ENCODE measurements around the gene ARHGAP25. TPM values are rescaled to one million over a fixed set of nuclear protein-coding genes. Genes with fewer than 3 reads are reported as not detected.

Gene ARHGAP25
- total RNA-seq, 3 donors from 2014 or later, result 3.1 to 8.8 (median 8.2) TPM

- no peaks in the 10 kb centered on the region for H3K4me1 ChIP-seq (ENCODE audit: low read depth)
- ATAC-seq, result peak; percentile 78
- intact Hi-C loops (cut with DNase I, micrococcal nuclease), result no loop called here
- TF ChIP-seq, protein P1, sequence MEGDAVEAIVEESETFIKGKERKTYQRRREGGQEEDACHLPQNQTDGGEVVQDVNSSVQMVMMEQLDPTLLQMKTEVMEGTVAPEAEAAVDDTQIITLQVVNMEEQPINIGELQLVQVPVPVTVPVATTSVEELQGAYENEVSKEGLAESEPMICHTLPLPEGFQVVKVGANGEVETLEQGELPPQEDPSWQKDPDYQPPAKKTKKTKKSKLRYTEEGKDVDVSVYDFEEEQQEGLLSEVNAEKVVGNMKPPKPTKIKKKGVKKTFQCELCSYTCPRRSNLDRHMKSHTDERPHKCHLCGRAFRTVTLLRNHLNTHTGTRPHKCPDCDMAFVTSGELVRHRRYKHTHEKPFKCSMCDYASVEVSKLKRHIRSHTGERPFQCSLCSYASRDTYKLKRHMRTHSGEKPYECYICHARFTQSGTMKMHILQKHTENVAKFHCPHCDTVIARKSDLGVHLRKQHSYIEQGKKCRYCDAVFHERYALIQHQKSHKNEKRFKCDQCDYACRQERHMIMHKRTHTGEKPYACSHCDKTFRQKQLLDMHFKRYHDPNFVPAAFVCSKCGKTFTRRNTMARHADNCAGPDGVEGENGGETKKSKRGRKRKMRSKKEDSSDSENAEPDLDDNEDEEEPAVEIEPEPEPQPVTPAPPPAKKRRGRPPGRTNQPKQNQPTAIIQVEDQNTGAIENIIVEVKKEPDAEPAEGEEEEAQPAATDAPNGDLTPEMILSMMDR (IDR thresholded peaks at IDR 0.05), result no peak
- no peaks in the 10 kb centered on the region for H3K36me3 ChIP-seq (ENCODE audit: low read depth)
- peak in 2 of 3 donors; percentile 57 to 70 for DNase-seq
- no peaks in the 10 kb centered on the region for H3K9me3 ChIP-seq
- H3K4me3 ChIP-seq, result no peak overlapping the region
Measured at GRCh38 chr2:68766376-68766845, 31.8 kb downstream of the ARHGAP25 start.

GRCh38 chr2:68767031-68767961, 32.7 kb downstream of the ARHGAP25 start:
- H3K4me1 ChIP-seq (ENCODE audit: low read depth), result no peaks in the 10 kb centered on the region
- intact Hi-C loops (cut with DNase I, micrococcal nuclease), result no loop called here
- peak in 1 of 3 donors; percentile 34 for DNase-seq

DNA sequence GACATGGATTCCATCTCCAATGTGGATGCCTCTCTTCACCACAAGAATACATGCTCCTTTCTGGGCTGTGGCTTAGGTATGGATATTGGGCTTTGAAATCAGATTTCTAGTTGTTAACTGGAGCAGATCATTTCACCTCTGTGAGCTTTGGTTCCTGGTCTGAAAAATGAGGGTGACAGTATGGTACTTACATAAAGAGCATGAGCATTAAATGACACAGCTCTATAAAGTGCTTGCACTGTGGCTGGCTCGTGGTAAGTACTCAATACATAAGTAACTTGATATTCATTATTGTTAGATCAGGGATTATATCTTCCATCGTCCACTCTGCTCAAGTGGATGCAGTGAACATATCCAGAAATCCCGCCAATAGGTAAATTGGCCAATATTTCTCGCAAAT, 33.4 kb downstream of the ARHGAP25 start:
- no peaks in the 10 kb centered on the region for H3K4me1 ChIP-seq (ENCODE audit: low read depth)
- no peak for DNase-seq
- H3K36me3 ChIP-seq (ENCODE audit: low read depth), result no peaks in the 10 kb centered on the region
- intact Hi-C loops (cut with DNase I, micrococcal nuclease), result no loop called here
- H3K4me3 ChIP-seq, result no peak overlapping the region
- TF ChIP-seq, protein P1 (IDR thresholded peaks at IDR 0.05), result no peak
- no peak for ATAC-seq
- H3K9me3 ChIP-seq, result no peaks in the 10 kb centered on the region

More at GRCh38 chr2:68767031-68767961, 32.7 kb downstream of the ARHGAP25 start:
- no peaks in the 10 kb centered on the region for H3K36me3 ChIP-seq (ENCODE audit: low read depth)
- peak; percentile 62 for ATAC-seq
- no peak overlapping the region for H3K4me3 ChIP-seq
- H3K9me3 ChIP-seq, result no peaks in the 10 kb centered on the region
- TF ChIP-seq, protein P1 (IDR thresholded peaks at IDR 0.05), result no peak

GRCh38 chr2:68768461-68768860, 33.9 kb downstream of the ARHGAP25 start:
- intact Hi-C loops (cut with DNase I, micrococcal nuclease), result no loop called here
- TF ChIP-seq, protein P1 (IDR thresholded peaks at IDR 0.05), result no peak
- DNase-seq, result no peak
- no peak overlapping the region for H3K4me3 ChIP-seq
- no peaks in the 10 kb centered on the region for H3K9me3 ChIP-seq
- no peaks in the 10 kb centered on the region for H3K4me1 ChIP-seq (ENCODE audit: low read depth)
- H3K36me3 ChIP-seq (ENCODE audit: low read depth), result no peaks in the 10 kb centered on the region
- ATAC-seq, result no peak

DNA sequence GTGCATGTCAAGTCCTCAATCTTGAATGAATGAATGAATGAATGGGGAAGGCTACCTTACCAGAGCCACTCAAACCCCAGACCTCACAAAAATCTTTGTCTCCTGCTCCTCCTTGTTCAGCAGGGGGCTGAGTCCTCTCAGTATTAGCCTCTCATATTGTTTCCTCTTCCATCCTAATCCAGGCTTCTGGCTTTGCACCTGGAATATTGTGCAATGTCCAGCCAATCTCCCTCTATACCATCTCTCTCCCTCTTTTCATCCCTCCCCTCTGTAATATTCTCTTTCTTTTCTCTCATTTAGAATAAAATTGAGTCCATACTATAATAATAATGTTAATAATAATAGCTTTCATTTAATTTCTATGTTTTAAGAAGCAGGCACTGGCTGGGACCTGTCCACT, 34.3 kb downstream of the ARHGAP25 start:
- Histone ChIP-seq H3K4me1 (ENCODE audit: low read depth) (no peaks in the 10 kb centered on the region), H3K4me3 (no peak overlapping the region), H3K36me3 (ENCODE audit: low read depth) (no peaks in the 10 kb centered on the region), H3K9me3 (no peaks in the 10 kb centered on the region)
- no peak for ATAC-seq
- TF ChIP-seq, protein P1 (IDR thresholded peaks at IDR 0.05), result no peak
- DNase-seq, result no peak
- intact Hi-C loops (cut with DNase I, micrococcal nuclease), result no loop called here

Data from mucosa of descending colon (tissue), 3 donors.